ENCODE data around the gene RASSF8. TPM values are rescaled to one million over a fixed set of nuclear protein-coding genes. Genes with fewer than 3 reads are reported as not detected.
A peak's percentile ranks its signal among the peaks of the same experiment; 100 is the strongest.

RASSF8 gene
- total and polyA plus RNA-seq, 9 of the 15 experiments (the other 6 are each of a cell fraction or from before 2014, with no cell fraction given) = 0.01 to 0.36 (median 0.12) TPM; not detected in 1

- no peak for TF ChIP-seq ZBTB17 (CRISPR knock-in tag; IDR thresholded peaks at IDR 0.05)
- no peak for TF ChIP-seq TRIM24 (IDR thresholded peaks at IDR 0.05)
- TF ChIP-seq CXXC5 (CRISPR knock-in tag; IDR thresholded peaks at IDR 0.05) = 0 out of 2 replicates have a peak, but pooled peaks have one; percentile 52
- no peak for TF ChIP-seq BRCA1 (IDR thresholded peaks at IDR 0.05)
- TF ChIP-seq BRCA1 (CRISPR knock-in tag; IDR thresholded peaks at IDR 0.05) = no peak
- TF ChIP-seq KDM2B (CRISPR knock-in tag; IDR thresholded peaks at IDR 0.05) = no peak
- TF ChIP-seq DACH1 (IDR thresholded peaks at IDR 0.05; ENCODE audit: partially characterized antibody) = no peak
- TF ChIP-seq MLX (CRISPR knock-in tag; conservative IDR thresholded peaks at IDR 0.05) = no peak
- peak; percentile 38; the same call in 1 of the 2 replicates for TF ChIP-seq BHLHE40 (IDR thresholded peaks at IDR 0.05; ENCODE audit: low read length)
Measured at GRCh38 chr12:26126340-26127284, 168.1 kb downstream of the RASSF8 start (continued).

- no peaks in the 10 kb centered on the region for H3K9me3 ChIP-seq (replicated peaks; ENCODE audit: control insufficient read depth, insufficient read depth, low read depth, low read length)
- intact Hi-C loops (cut with micrococcal nuclease) = no loop called here
- ChIA-PET CTCF (ENCODE audit: low intra/inter-chr PET ratio) (no interaction called here), POLR2A (no interaction called here)
- H3K27ac ChIP-seq (ENCODE audit: extremely low read depth, low read depth, low read length) = no peak overlapping the region
- no peaks in the 10 kb centered on the region; the same call in 1 of the 2 replicates for H4K20me1 ChIP-seq (replicated peaks; ENCODE audit: control insufficient read depth, insufficient read depth, low read length)
- H3K9ac ChIP-seq (ENCODE audit: insufficient read depth in 1 of 2, low read depth in 2 of 2, low read length in 2 of 2) = no peak overlapping the region
- TF ChIP-seq CBX8 (IDR thresholded peaks at IDR 0.05; ENCODE audit: borderline replicate concordance, extremely low read depth, low read depth, low read length, poor library complexity, severe bottlenecking) (no peak), NR2C2 (CRISPR knock-in tag; IDR thresholded peaks at IDR 0.05) (no peak), NR2C2 (tag; IDR thresholded peaks at IDR 0.05) (no peak), THRB (CRISPR knock-in tag; conservative IDR thresholded peaks at IDR 0.05) (0 out of 2 replicates have a peak, but pooled peaks have one; percentile 28), ZNF512 (tag; IDR thresholded peaks at IDR 0.05) (peak; percentile 56; the same call in 1 of the 2 replicates)
- ATAC-seq (no peak), FAIRE-seq (no peak), DNase-seq (ENCODE audit: extremely low read depth in 1 of 4, low spot score in 3 of 4) (no peak)
- H3K27me3 ChIP-seq (ENCODE audit: control insufficient read depth in 2 of 2, insufficient read depth in 2 of 2, low read length in 2 of 2) = peaks cover 36 to 46% of the 10 kb centered on the region in 2 experiments
- H3K79me2 ChIP-seq (ENCODE audit: control insufficient read depth, insufficient read depth, low read length) = no peaks in the 10 kb centered on the region
- BruUV-seq (replicated peaks) = no TSS peak
- H3K9me1 ChIP-seq (ENCODE audit: control insufficient read depth, insufficient read depth, low read length) = no peaks in the 10 kb centered on the region
- in situ Hi-C loops (cut with MboI) = no loop called here
- 0% methylated on average over 2 of the region's 2 CpGs for WGBS (ENCODE audit: insufficient coverage, low coverage, missing lambda C conversion rate)
- H3K4me3 ChIP-seq = no peak overlapping the region
- H3K4me1 ChIP-seq (replicated peaks in 1 of 2; ENCODE audit: control insufficient read depth in 2 of 2, insufficient read depth in 2 of 2, low read length in 2 of 2) = peaks cover 0 to 19% of the 10 kb centered on the region in 2 experiments; a peak in 4 of 5 replicates
- H3K4me2 ChIP-seq (ENCODE audit: insufficient read depth, low read length) = no peak overlapping the region
- H2AFZ ChIP-seq (ENCODE audit: low read depth, low read length) = no peak overlapping the region
- no peaks in the 10 kb centered on the region for H3K36me3 ChIP-seq (ENCODE audit: control insufficient read depth, insufficient read depth, low read length)
Measured at GRCh38 chr12:26127404-26127803, 168.9 kb downstream of the RASSF8 start.
